Coronary artery (tissue), 2 donors: ENCODE measurements around the gene RCBTB2.
A peak's percentile ranks its signal among the peaks of the same experiment; 100 is the strongest.

Source experiments
- DNase-seq: peaks from one replicate; pipeline ENCODE4 v3.0.0-alpha.2; 2017; ENCODE audit warnings: low spot score
- H3K27ac ChIP-seq, 2 donors: fragments of 200-600 bp; sonication (generic); one replicate each; pipeline ENCODE4 v1.5.1; 2016 to 2019
- H3K4me3 ChIP-seq: fragments of 200-600 bp; sonication (generic); 2 replicates; pipeline ENCODE4 v1.5.1; 2016; ENCODE audit warnings: mild to moderate bottlenecking, moderate library complexity
- CTCF ChIP-seq: fragments of 200-600 bp; sonication (generic); IDR thresholded peaks from one replicate; pipeline ENCODE4 v1.5.1; 2019; ENCODE audit warnings: antibody characterized with exemption

RCBTB2 gene

GRCh38 chr13:48528720-48529119 is 4.2 kb downstream of the RCBTB2 start:
- Histone ChIP-seq H3K4me3 (no peak overlapping the region), H3K27ac (peak overlapping the region in 1 of 2 donors; percentile 49)
- no peak for TF ChIP-seq CTCF
- DNase-seq: no peak

- H3K27ac ChIP-seq: peak overlapping the region in 1 of 2 donors; percentile 49
- DNase-seq: no peak
- peak overlapping the region; percentile 49 for H3K4me3 ChIP-seq
- TF ChIP-seq CTCF: no peak
These were observed 4.9 kb downstream of the RCBTB2 start for GRCh38 chr13:48527955-48528354.

GRCh38 chr13:48526286-48526685 is 6.6 kb downstream of the RCBTB2 start:
- no peak for TF ChIP-seq CTCF
- DNase-seq: no peak
- Histone ChIP-seq H3K4me3 (no peak overlapping the region), H3K27ac (no peak overlapping the region)

- no peak for TF ChIP-seq CTCF
- no peak overlapping the region for H3K4me3 ChIP-seq
- no peak for DNase-seq
- no peak overlapping the region for H3K27ac ChIP-seq
These were observed 14.8 kb downstream of the RCBTB2 start for GRCh38 chr13:48518083-48518482.

GRCh38 chr13:48515732-48516131 is 17.1 kb downstream of the RCBTB2 start:
- no peak for TF ChIP-seq CTCF
- no peak overlapping the region for H3K27ac ChIP-seq
- no peak overlapping the region for H3K4me3 ChIP-seq
- DNase-seq: no peak

GRCh38 chr13:48514793-48515192 is 18.1 kb downstream of the RCBTB2 start:
- no peak for TF ChIP-seq CTCF
- Histone ChIP-seq H3K27ac (no peak overlapping the region), H3K4me3 (no peak overlapping the region)
- DNase-seq: no peak

GRCh38 chr13:48511621-48512230 is 21.2 kb downstream of the RCBTB2 start:
- DNase-seq: no peak
- TF ChIP-seq CTCF: no peak
- Histone ChIP-seq H3K4me3 (peak overlapping the region; percentile 11), H3K27ac (no peak overlapping the region)
